Neuronal stem cell (in vitro differentiated cells): ENCODE data around the gene NOP14.
"Not testable (repeated sequence)": the region's sequence is repeated elsewhere in the genome, so short reads cannot be mapped to it uniquely, and the experiment has no call there.

ENCODE experiments used
- DNase-seq: peaks from one replicate; pipeline ENCODE4 v3.0.0-alpha.2; 2013; ENCODE audit warnings: low spot score
- H2AFZ ChIP-seq: one replicate; pipeline ENCODE4 v1.6.1; 2013; ENCODE audit warnings: mild to moderate bottlenecking, low read length, inconsistent platforms
- H2AK5ac ChIP-seq: 2 replicates; pipeline ENCODE4 v1.6.1; 2013; ENCODE audit warnings: low read depth, mild to moderate bottlenecking, inconsistent platforms, low read length, moderate library complexity, mixed read lengths
- H2BK120ac ChIP-seq: 2 replicates; pipeline ENCODE4 v1.6.1; 2013; ENCODE audit warnings: low read depth, mild to moderate bottlenecking, inconsistent platforms, low read length, moderate library complexity, mixed read lengths
- H2BK12ac ChIP-seq: one replicate; pipeline ENCODE4 v1.6.1; 2013; ENCODE audit warnings: low read length, inconsistent platforms
- H2BK15ac ChIP-seq: 2 replicates; pipeline ENCODE4 v1.6.1; 2013; ENCODE audit warnings: mild to moderate bottlenecking, low read length, inconsistent platforms, mixed read lengths
- H2BK5ac ChIP-seq: one replicate; pipeline ENCODE4 v1.6.1; 2013; ENCODE audit warnings: inconsistent platforms, mild to moderate bottlenecking, low read length, moderate library complexity
- H3K14ac ChIP-seq: one replicate; pipeline ENCODE4 v1.6.1; 2013; ENCODE audit warnings: low read length, inconsistent platforms
- H3K18ac ChIP-seq: 2 replicates; pipeline ENCODE4 v1.6.1; 2013; ENCODE audit warnings: low read length, inconsistent platforms
- H3K23ac ChIP-seq: 2 replicates; pipeline ENCODE4 v1.6.1; 2013; ENCODE audit warnings: low read depth, mild to moderate bottlenecking, mixed read lengths, low read length, inconsistent platforms; ENCODE audit not compliant: poor library complexity
- H3K27ac ChIP-seq: replicated peaks from 3 replicates; pipeline ENCODE4 v1.5.1; 2013; ENCODE audit warnings: low read length, inconsistent platforms
- H3K27me3 ChIP-seq, 3 experiments: 2 replicates each; pipeline ENCODE4 v1.6.1; 2013; ENCODE audit warnings: low read length in 3 of 3, mild to moderate bottlenecking in 2 of 3, inconsistent platforms in 1 of 3, low read depth in 1 of 3, mixed read lengths in 1 of 3, moderate library complexity in 1 of 3; ENCODE audit not compliant: control insufficient read depth in 3 of 3, insufficient read depth in 3 of 3
- H3K36me3 ChIP-seq, 2 donors: replicated peaks in 1 of 2; 2 replicates each; pipeline ENCODE4 v1.6.1; 2013; ENCODE audit warnings: low read length in 2 of 2; ENCODE audit not compliant: control insufficient read depth in 2 of 2, insufficient read depth in 2 of 2
- H3K4ac ChIP-seq: 2 replicates; pipeline ENCODE4 v1.6.1; 2013; ENCODE audit warnings: inconsistent platforms, mild to moderate bottlenecking, low read length, moderate library complexity
- H3K4me1 ChIP-seq, 2 donors: 1 replicate in 1 of 2; 2 replicates in 1 of 2; pipeline ENCODE4 v1.6.1; 2013; ENCODE audit warnings: low read length in 2 of 2, low read depth in 1 of 2; ENCODE audit not compliant: control insufficient read depth in 2 of 2, insufficient read depth in 1 of 2
- H3K4me2 ChIP-seq: one replicate; pipeline ENCODE4 v1.6.1; 2013; ENCODE audit warnings: mild to moderate bottlenecking, low read length, inconsistent platforms; ENCODE audit not compliant: insufficient read depth, poor library complexity, severe bottlenecking
- H3K4me3 ChIP-seq, 2 donors: 2 replicates each; pipeline ENCODE4 v1.5.1; 2013; ENCODE audit warnings: low read length in 2 of 2, mild to moderate bottlenecking in 2 of 2, inconsistent platforms in 1 of 2, moderate library complexity in 1 of 2
- H3K79me1 ChIP-seq: one replicate; pipeline ENCODE4 v1.6.1; 2013; ENCODE audit warnings: low read depth, mild to moderate bottlenecking, inconsistent platforms, low read length, moderate library complexity
- H3K9ac ChIP-seq: one replicate; pipeline ENCODE4 v1.6.1; 2013; ENCODE audit warnings: mild to moderate bottlenecking, low read depth, low read length, inconsistent platforms; ENCODE audit not compliant: poor library complexity
- H3K9me3 ChIP-seq, 2 donors: replicated peaks in 1 of 2; 2 replicates each; pipeline versions ENCODE3 to v1.6.1; 2013; ENCODE audit warnings: low read length in 2 of 2, mild to moderate bottlenecking in 2 of 2, inconsistent platforms in 1 of 2, low read depth in 1 of 2, mixed read lengths in 1 of 2, moderate library complexity in 1 of 2; ENCODE audit not compliant: control insufficient read depth in 2 of 2, insufficient read depth in 1 of 2
- H4K8ac ChIP-seq: one replicate; pipeline ENCODE4 v1.6.1; 2013; ENCODE audit warnings: low read depth, mild to moderate bottlenecking, inconsistent platforms, low read length, moderate library complexity
- H4K91ac ChIP-seq: one replicate; pipeline ENCODE4 v1.6.1; 2013; ENCODE audit warnings: low read length, low read depth, mild to moderate bottlenecking, inconsistent platforms; ENCODE audit not compliant: poor library complexity
- WGBS, 2 donors: extraction: QIAGEN DNeasy Blood & Tissue Kit; methylation state at CpG; one replicate each; pipeline ENCODE4 v1.1.7; 2013; ENCODE audit warnings: missing lambda C conversion rate in 2 of 2, mixed read lengths in 1 of 2; ENCODE audit not compliant: insufficient read length in 2 of 2, insufficient replicate concordance in 1 of 2; ENCODE audit errors: extremely low coverage in 2 of 2; 5-methylcytosine and 5-hydroxymethylcytosine counted together

NOP14 gene

DNA sequence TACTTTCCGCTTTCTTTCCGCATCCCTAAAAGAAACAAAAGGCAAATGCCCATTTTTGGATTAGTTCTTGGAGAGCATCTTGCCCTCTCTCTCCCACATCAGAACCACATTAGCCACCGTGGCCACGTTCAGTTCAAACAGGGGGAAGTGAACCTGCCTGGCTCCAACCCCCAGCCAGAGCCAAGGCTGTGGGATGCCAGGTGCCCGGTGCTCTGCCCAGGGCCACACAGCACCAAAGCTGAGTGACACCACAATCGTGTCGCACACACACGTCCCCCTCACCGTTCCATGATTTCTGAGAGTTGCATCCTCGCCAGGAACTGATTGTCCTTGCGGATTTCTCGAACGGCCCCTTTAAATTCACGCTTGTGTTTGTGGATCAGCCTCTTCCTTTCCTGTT, 24.3 kb downstream of the NOP14 start:
- Histone ChIP-seq H3K27me3 (no peaks in the 10 kb centered on the region), H4K8ac (no peak overlapping the region), H3K18ac (peak overlapping the region; percentile 25), H3K4ac (no peak overlapping the region), H2AFZ (no peak overlapping the region), H3K23ac (no peak overlapping the region), H3K79me1 (peaks cover 17% of the 10 kb centered on the region), H3K14ac (no peak overlapping the region), H2BK12ac (no peak overlapping the region), H3K36me3 (peaks cover 60 to 78% of the 10 kb centered on the region in 2 donors), H4K91ac (no peak overlapping the region), H3K9me3 (no peaks in the 10 kb centered on the region), H3K4me3 (no peak overlapping the region), H3K9ac (no peak overlapping the region), H2AK5ac (no peak overlapping the region), H2BK120ac (no peak overlapping the region), H2BK5ac (no peak overlapping the region), H3K27ac (no peak overlapping the region), H2BK15ac (no peak overlapping the region), H3K4me2 (no peak overlapping the region), H3K4me1 (peaks cover 3 to 5% of the 10 kb centered on the region in 2 donors)
- WGBS, 2 donors: no CpG with 5 or more reads among the region's 14 CpGs
- no peak for DNase-seq

GRCh38 chr4:2938411-2938810, 24.8 kb downstream of the NOP14 start:
- H3K27ac ChIP-seq, H3K4me3 ChIP-seq, H2BK12ac ChIP-seq, H3K18ac ChIP-seq, H3K9ac ChIP-seq, H3K4ac ChIP-seq, H2AK5ac ChIP-seq, H3K9me3 ChIP-seq, H2AFZ ChIP-seq, H3K27me3 ChIP-seq, DNase-seq, H4K8ac ChIP-seq, H4K91ac ChIP-seq, H3K4me1 ChIP-seq, H2BK120ac ChIP-seq, H2BK15ac ChIP-seq, H3K23ac ChIP-seq, H3K4me2 ChIP-seq, H2BK5ac ChIP-seq, H3K14ac ChIP-seq: not testable (repeated sequence)
- H3K36me3 ChIP-seq: peaks cover 57 to 73% of the 10 kb centered on the region in 2 donors
- H3K79me1 ChIP-seq: peaks cover 21% of the 10 kb centered on the region
- WGBS, 2 donors: no CpG with 5 or more reads among the region's 10 CpGs

DNA sequence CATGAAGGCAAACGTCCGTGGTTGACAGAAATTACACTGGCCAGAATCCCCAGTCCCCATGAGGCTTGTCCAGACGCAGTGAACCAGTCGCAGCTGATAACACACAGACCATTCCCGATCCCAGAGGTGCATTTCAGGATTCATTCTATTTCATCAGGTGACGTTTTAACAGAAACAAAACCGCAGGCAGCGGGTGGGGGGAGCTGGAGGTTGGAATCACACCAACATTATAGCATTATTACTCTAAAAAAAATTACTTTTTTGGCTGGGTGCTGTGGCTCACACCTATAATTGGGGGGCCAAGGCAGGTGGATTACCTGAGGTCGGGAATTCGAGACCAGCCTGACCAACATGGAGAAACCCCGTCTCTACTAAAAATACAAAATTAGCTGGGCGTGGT, 25.2 kb downstream of the NOP14 start:
- H3K4me3 ChIP-seq: no peak overlapping the region
- no peak overlapping the region for H3K18ac ChIP-seq
- H2BK5ac ChIP-seq: no peak overlapping the region
- no peak overlapping the region for H3K23ac ChIP-seq
- peaks cover 25% of the 10 kb centered on the region for H3K79me1 ChIP-seq
- H4K8ac ChIP-seq: no peak overlapping the region
- no peak overlapping the region for H3K4ac ChIP-seq
- DNase-seq: no peak
- no peak overlapping the region for H2BK15ac ChIP-seq
- no peak overlapping the region for H3K9ac ChIP-seq
- H3K9me3 ChIP-seq: no peaks in the 10 kb centered on the region
- no peak overlapping the region for H3K27ac ChIP-seq
- no peak overlapping the region for H3K4me2 ChIP-seq
- H2BK120ac ChIP-seq: no peak overlapping the region
- no peaks in the 10 kb centered on the region for H3K27me3 ChIP-seq
- H3K4me1 ChIP-seq: peaks cover 6 to 8% of the 10 kb centered on the region in 2 donors
- no peak overlapping the region for H2BK12ac ChIP-seq
- peaks cover 54 to 73% of the 10 kb centered on the region in 2 donors for H3K36me3 ChIP-seq
- H2AFZ ChIP-seq: no peak overlapping the region
- WGBS, 2 donors: no CpG with 5 or more reads among the region's 12 CpGs
- H2AK5ac ChIP-seq: no peak overlapping the region
- H4K91ac ChIP-seq: no peak overlapping the region
- H3K14ac ChIP-seq: no peak overlapping the region

DNA sequence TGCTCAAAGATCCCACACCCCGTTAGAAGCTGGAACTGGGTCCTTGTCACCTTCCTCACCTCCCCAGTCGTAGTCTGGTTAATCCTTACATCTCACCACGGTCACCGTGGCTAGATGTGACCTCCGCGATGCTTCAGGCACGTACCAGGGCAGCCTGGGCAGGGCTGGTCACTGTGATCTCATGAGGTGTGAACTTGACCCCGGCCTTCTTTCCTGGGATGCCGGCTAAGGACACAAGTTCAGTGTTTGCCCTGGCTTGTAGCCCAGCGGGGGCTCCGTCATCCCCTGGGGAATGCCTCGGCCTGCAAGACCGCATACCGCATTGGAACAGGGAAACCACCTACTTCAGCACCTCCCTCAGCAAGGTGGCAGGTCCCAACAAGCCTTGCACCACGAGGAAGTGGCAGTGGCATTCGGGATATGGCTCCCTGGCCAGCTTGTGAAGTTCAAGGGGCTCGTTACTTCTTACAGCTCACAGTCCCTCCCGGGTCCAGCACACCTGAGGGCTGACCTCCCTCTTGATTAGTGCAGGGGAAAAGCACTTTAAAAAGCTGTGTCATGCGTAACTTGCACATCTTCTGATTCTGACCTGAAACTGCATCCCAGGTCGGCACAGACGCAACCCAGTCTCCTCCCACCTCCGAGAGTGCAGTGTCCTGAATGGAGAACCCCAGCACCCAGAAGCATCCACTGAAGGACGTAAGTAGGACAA, 25.9 kb downstream of the NOP14 start:
- Histone ChIP-seq H3K4me3 (peak overlapping the region in 1 of 2 donors; percentile 22), H3K36me3 (peaks cover 49 to 73% of the 10 kb centered on the region in 2 donors), H2BK5ac (no peak overlapping the region), H2BK120ac (no peak overlapping the region), H3K4me1 (peaks cover 6 to 8% of the 10 kb centered on the region in 2 donors), H3K14ac (no peak overlapping the region), H3K4ac (no peak overlapping the region), H3K9me3 (no peaks in the 10 kb centered on the region), H3K9ac (no peak overlapping the region), H3K18ac (no peak overlapping the region), H2AK5ac (no peak overlapping the region), H2BK15ac (no peak overlapping the region), H3K27ac (no peak overlapping the region), H3K23ac (no peak overlapping the region), H3K79me1 (peaks cover 23% of the 10 kb centered on the region), H3K27me3 (no peaks in the 10 kb centered on the region), H4K91ac (no peak overlapping the region), H2AFZ (no peak overlapping the region), H2BK12ac (no peak overlapping the region), H3K4me2 (no peak overlapping the region), H4K8ac (no peak overlapping the region)
- WGBS, 2 donors: no CpG with 5 or more reads among the region's 23 CpGs
- DNase-seq: no peak
